ENCODE data around the gene POLR2F.
"Not testable (repeated sequence)": the region's sequence is repeated elsewhere in the genome, so short reads cannot be mapped to it uniquely, and the experiment has no call there.

POLR2F gene

DNA sequence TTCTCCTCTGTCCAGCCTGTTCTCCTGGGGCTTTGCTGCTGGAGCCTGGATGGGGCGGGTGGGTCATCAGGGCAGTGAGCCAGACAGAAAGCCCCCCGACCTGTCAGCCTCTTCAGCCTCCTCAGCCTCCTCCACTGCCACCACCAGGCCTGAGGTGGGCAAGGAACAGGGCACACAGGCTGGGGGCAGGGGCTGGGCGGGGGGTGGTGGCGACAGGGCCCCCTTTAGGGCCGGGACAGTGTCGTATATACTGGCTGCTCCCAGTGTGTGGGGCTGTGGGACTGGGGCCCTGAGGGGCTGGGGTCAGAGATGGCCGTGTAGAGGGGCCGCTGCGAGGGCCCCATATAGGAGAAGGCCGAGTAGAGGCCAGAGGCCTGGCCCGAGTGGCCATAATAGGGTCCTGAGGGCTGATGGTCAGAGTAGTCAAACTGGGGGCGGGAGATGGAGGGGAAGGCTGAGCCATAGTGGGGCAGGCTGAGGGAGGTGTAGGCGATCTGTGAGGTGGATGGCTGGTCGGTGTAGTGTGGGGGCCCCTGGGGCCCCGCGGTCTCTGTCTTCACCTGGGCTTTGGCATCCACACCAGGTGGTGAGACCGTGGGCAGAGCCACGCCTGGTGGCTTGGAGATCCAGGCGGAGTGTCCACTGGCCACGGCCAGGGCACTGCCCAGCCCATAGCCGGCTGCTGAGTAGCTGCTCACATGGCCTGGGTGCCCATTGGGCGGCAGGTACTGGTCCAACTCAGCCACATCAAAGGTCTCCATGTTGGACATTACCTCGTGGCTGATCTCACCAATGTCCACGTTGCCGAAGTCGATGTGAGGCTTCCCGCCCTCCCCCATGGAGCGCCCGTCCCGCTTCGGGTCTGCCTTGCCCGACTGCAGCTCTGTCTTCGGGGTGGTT lies 20.0 kb downstream of the POLR2F start:
- Histone ChIP-seq H3K4me3 (ENCODE audit: low read depth, low read length) (no peak overlapping the region), H3K27me3 (ENCODE audit: control insufficient read depth, insufficient read depth, low read length) (no peaks in the 10 kb centered on the region), H3K9ac (ENCODE audit: low read depth, low read length) (no peak overlapping the region), H3K27ac (ENCODE audit: low read depth, low read length) (no peak overlapping the region), H3K36me3 (ENCODE audit: control insufficient read depth, insufficient read depth, low read length) (peaks cover under 1% of the 10 kb centered on the region; the same call in 1 of the 2 replicates), H3K9me3 (ENCODE audit: control insufficient read depth, insufficient read depth, low read length) (no peaks in the 10 kb centered on the region), H3K4me1 (ENCODE audit: control insufficient read depth, insufficient read depth, low read length) (peaks cover 16% of the 10 kb centered on the region)

DNA sequence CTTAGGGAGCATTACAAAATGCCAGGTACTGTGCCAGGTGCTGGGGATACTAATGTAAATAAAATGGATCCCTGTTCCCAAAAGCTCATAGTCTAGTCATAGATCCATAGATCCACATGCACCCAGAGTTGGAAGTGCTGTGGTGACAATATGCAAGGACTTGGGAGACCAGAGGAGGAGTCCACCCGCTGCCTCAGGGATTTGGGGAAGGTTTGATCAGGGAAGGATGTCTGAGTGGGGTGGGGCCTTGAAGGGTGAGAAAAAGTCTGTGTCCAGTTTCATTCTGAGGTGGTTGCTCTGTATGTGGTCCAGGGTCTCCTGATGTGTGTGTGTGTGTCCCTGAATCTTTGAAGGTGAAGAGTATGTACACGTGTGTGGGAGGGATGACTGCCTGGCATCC lies 21.7 kb downstream of the POLR2F start:
- Histone ChIP-seq H3K27ac (ENCODE audit: low read depth, low read length) (no peak overlapping the region), H3K9me3 (ENCODE audit: control insufficient read depth, insufficient read depth, low read length) (no peaks in the 10 kb centered on the region), H3K4me3 (ENCODE audit: low read depth, low read length) (no peak overlapping the region), H3K4me1 (ENCODE audit: control insufficient read depth, insufficient read depth, low read length) (peaks cover 19% of the 10 kb centered on the region), H3K27me3 (ENCODE audit: control insufficient read depth, insufficient read depth, low read length) (no peaks in the 10 kb centered on the region), H3K36me3 (ENCODE audit: control insufficient read depth, insufficient read depth, low read length) (no peaks in the 10 kb centered on the region), H3K9ac (ENCODE audit: low read depth, low read length) (no peak overlapping the region)

DNA sequence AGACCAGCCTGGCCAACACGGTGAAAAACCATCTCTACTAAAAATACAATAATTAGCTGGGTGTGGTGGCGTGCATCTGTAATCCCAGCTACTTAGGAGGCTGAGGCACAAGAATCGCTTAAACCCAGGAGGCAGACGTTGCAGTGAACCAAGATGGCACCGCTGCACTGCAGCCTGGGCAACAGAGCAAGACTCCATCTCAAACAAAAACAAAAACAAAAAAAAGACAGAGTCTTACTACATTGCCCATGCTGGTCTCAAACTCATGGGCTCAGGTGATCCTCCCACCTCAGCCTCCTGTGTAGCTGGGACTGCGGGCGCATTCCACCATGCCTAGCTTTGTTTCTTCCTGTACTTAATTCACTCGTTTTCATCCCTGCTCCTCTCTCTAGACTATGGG lies 22.5 kb downstream of the POLR2F start:
- H3K27ac ChIP-seq (ENCODE audit: low read depth, low read length); H3K9me3 ChIP-seq (ENCODE audit: control insufficient read depth, insufficient read depth, low read length); H3K9ac ChIP-seq (ENCODE audit: low read depth, low read length); H3K36me3 ChIP-seq (ENCODE audit: control insufficient read depth, insufficient read depth, low read length); H3K4me3 ChIP-seq (ENCODE audit: low read depth, low read length); H3K27me3 ChIP-seq (ENCODE audit: control insufficient read depth, insufficient read depth, low read length): not testable (repeated sequence)
- H3K4me1 ChIP-seq (ENCODE audit: control insufficient read depth, insufficient read depth, low read length), result peaks cover 14% of the 10 kb centered on the region

DNA sequence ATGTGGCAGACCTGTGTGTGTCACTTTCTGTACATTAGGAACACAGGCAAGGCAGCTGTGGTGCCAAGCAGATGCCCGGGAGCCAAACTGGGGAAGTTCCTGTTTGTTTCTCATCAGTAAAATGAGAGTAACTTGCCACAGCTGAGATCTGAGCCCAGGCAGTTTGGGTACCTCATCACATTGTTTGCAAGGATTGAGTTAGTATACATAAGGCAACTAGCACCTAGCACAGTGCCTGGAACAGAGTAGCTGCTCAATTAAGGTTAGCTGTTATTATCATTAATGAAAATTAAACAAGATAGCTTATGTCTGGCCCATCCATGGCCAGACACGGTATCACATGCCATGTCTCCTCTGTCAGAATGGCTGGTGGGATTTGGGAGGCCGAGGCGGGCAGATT lies 23.0 kb downstream of the POLR2F start:
- Histone ChIP-seq H3K9me3 (ENCODE audit: control insufficient read depth, insufficient read depth, low read length) (no peaks in the 10 kb centered on the region), H3K4me1 (ENCODE audit: control insufficient read depth, insufficient read depth, low read length) (peaks cover 9% of the 10 kb centered on the region), H3K36me3 (ENCODE audit: control insufficient read depth, insufficient read depth, low read length) (no peaks in the 10 kb centered on the region), H3K4me3 (ENCODE audit: low read depth, low read length) (no peak overlapping the region), H3K9ac (ENCODE audit: low read depth, low read length) (no peak overlapping the region), H3K27ac (ENCODE audit: low read depth, low read length) (no peak overlapping the region), H3K27me3 (ENCODE audit: control insufficient read depth, insufficient read depth, low read length) (no peaks in the 10 kb centered on the region)

DNA sequence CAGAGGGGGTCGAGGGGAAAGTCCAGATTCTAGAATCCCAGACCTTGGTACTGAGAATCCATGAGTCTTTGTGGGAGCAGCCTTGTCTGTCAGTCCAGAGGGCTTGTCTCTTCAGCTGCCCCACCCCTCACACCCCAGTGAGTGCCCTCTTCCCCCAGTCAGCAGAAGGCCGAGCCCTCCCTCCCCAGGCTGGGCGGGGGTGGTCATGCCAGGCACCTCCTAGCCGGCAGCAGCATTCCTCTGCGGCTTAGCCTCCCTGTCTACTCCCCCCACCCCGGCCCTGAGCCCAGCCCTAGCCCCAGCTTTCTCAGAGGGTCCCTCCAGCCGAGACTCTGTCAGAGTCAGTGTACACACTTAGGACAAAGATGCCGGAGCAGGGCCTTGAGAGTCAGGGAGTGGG lies 26.3 kb downstream of the POLR2F start:
- Histone ChIP-seq H3K4me1 (ENCODE audit: control insufficient read depth, insufficient read depth, low read length) (peaks cover 8% of the 10 kb centered on the region; the same call in 1 of the 2 replicates), H3K27me3 (ENCODE audit: control insufficient read depth, insufficient read depth, low read length) (peaks cover 15% of the 10 kb centered on the region), H3K27ac (ENCODE audit: low read depth, low read length) (no peak overlapping the region), H3K4me3 (ENCODE audit: low read depth, low read length) (no peak overlapping the region), H3K36me3 (ENCODE audit: control insufficient read depth, insufficient read depth, low read length) (no peaks in the 10 kb centered on the region), H3K9ac (ENCODE audit: low read depth, low read length) (no peak overlapping the region), H3K9me3 (ENCODE audit: control insufficient read depth, insufficient read depth, low read length) (no peaks in the 10 kb centered on the region)

DNA sequence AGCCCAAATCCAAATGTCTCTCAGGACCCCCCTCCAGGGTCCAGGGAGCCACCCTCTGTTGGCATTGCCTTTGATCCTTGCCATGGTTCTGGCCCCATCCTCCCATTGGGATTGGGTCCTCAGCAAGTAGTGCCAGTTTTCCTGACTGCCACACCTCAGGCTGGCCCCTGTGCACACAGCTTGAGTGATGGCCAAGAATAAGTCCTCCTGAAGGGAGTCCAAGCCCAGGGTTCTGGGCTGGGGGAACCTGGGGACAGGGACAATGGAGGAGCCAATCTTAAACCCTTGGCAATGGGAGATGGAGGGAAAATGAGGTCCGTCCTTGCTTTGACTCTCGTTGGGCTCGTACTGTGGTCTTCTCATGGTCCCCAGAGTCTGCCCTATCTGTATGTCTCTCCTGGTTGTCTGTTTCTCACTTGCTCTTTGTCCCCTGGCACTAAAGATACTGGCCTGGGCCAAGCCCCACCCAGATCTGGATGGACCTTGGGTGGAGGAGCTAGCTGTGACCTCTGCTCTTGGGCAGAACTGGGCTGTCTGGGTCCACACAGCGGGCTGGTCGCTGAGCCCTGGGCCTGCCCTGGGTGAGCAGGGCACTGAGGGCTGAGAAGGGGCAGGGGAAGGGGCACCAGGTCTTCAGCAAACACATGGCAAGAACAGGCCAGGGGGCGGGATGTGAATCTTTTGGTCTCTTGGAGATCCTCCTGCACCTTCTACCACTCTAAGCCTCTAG lies 27.9 kb downstream of the POLR2F start:
- no peak overlapping the region for H3K27ac ChIP-seq (ENCODE audit: low read depth, low read length)
- H3K9ac ChIP-seq (ENCODE audit: low read depth, low read length), result no peak overlapping the region
- H3K36me3 ChIP-seq (ENCODE audit: control insufficient read depth, insufficient read depth, low read length), result no peaks in the 10 kb centered on the region
- peaks cover 23% of the 10 kb centered on the region for H3K27me3 ChIP-seq (ENCODE audit: control insufficient read depth, insufficient read depth, low read length)
- no peak overlapping the region for H3K4me3 ChIP-seq (ENCODE audit: low read depth, low read length)
- H3K9me3 ChIP-seq (ENCODE audit: control insufficient read depth, insufficient read depth, low read length), result no peaks in the 10 kb centered on the region
- peaks cover 15% of the 10 kb centered on the region; the same call in 1 of the 2 replicates for H3K4me1 ChIP-seq (ENCODE audit: control insufficient read depth, insufficient read depth, low read length)

DNA sequence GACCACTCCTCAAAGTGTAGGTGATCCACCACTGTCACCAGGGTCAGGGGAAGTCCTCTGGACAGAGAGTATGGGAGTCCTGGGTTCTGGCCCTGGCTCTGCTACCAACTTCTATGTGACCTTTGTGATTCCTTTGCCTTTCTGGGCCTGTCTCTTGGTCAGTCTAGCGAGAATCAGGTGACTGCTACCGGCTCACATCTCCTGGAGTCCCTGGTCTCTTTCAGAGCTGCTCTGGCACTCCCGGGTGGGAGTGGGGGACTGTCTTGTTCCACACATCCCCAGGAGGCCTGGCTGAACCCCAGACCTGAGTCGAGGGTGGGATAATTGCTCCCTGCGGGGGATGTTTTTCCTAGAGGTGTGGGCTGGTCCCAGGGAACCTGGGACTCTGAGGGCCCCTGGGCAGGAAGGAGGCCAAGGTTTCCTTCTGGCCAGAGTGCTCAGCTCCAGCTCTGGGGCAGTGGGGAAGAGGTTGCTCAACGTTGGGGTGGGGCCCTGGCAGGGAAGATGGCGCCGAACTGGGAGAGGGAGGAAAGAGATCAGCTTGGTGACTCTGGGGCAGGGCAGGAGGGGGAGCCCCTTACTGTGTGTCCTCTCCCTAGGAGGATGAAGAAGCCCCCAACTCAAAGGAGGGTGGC lies 28.8 kb downstream of the POLR2F start:
- Histone ChIP-seq H3K4me1 (ENCODE audit: control insufficient read depth, insufficient read depth, low read length) (peaks cover 15% of the 10 kb centered on the region; the same call in 1 of the 2 replicates), H3K4me3 (ENCODE audit: low read depth, low read length) (no peak overlapping the region), H3K9me3 (ENCODE audit: control insufficient read depth, insufficient read depth, low read length) (no peaks in the 10 kb centered on the region), H3K27ac (ENCODE audit: low read depth, low read length) (no peak overlapping the region), H3K9ac (ENCODE audit: low read depth, low read length) (no peak overlapping the region), H3K27me3 (ENCODE audit: control insufficient read depth, insufficient read depth, low read length) (peaks cover 23% of the 10 kb centered on the region), H3K36me3 (ENCODE audit: control insufficient read depth, insufficient read depth, low read length) (no peaks in the 10 kb centered on the region)

DNA sequence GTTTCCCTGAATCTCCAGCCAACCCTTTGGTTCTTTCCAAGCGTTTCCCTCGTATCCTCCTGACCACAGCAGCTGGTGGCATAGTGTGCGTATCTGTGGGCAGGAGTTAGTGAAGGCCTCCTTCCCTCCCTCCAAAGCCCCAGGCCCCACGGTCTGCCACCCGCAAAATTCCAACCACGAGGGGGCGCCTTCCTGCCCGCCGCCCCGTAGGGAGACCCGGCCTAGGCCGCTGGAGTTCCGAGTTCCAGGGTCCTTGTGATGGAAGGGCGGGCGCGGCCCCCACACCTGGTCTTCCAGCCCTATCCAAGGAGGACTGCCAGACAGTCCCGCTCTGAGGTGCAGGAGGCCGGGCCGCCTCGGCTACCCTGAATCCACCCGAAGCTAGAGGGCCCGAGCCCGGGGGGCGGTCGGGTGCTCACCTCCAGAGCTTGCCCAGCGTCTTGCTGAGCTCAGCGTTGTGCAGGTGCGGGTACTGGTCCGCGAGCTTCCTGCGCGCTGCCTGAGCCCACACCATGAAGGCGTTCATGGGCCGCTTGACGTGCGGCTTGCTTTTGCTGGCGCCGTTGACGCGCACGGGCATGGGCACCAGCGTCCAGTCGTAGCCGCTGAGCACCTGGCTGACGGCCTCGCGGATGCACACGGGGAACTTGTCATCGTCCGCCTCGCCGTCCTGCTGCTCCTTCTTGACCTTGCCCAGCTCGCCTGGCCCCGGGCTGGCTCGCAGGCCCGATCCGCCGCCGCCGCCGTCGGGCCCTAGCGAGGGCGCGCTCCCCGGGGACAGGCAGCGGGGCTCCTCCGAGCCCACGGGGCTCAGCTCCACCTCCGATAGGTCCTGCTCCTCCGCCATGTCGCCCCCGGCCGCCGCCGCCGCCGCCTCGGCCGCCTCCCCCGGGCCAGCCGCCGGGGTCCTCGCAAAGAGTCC lies 29.7 kb downstream of the POLR2F start:
- H3K27me3 ChIP-seq (ENCODE audit: control insufficient read depth, insufficient read depth, low read length), result peaks cover 23% of the 10 kb centered on the region
- no peaks in the 10 kb centered on the region for H3K36me3 ChIP-seq (ENCODE audit: control insufficient read depth, insufficient read depth, low read length)
- H3K4me1 ChIP-seq (ENCODE audit: control insufficient read depth, insufficient read depth, low read length), result peaks cover 15% of the 10 kb centered on the region; the same call in 1 of the 2 replicates
- H3K9me3 ChIP-seq (ENCODE audit: control insufficient read depth, insufficient read depth, low read length), result no peaks in the 10 kb centered on the region
- peak overlapping the region; percentile 62 for H3K4me3 ChIP-seq (ENCODE audit: low read depth, low read length)
- no peak overlapping the region for H3K9ac ChIP-seq (ENCODE audit: low read depth, low read length)
- no peak overlapping the region for H3K27ac ChIP-seq (ENCODE audit: low read depth, low read length)

DNA sequence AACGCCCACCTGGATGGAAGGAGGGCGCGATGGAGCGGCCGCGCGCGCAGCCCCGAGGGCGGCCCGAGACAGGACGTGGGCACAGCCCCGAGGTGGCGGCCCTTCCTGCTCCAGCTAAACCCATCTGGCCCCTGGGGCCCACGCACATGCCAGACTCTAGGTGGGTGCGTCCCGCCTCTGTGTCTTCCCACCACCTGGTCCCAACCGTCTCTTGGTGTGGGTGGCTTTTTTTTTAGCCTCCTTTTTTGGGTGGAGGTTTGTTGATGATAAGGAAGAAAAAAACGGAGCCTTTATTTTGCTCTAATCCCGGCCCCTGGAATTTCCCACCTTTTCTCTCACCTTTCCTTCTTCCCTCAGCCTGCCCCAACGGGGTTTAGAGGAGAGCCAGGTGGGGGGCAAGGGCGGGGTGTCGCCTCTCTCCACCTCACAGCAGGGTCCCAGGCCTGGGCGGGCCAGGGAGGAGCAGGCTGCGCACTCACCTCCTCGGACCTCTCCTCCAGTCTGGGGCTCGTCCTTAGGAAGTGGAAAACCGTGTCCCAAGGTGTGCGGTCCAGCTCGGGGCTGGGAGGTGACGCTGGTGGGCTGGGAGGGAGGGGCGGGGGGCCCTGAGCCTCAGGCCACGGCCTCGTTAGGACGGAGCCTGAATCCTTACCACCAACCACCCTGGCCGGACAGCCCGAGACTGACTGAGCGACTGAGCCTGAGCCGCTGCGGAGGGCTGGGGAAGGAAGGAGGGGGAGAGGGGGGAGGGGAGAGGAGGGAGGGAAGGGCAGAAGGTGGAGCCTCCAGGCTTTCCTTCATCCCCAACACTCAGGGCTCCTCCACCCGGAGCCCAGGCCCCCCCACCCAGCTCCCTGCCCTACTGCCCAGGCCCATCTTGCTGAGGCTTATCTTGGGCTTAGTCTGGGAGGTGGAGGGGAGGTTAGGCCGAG lies 30.6 kb downstream of the POLR2F start, which contains the start of gene SOX10:
Gene SOX10, minus strand, starts transcription at position 696 of the 932 bp plus-strand sequence. CDS start 771 bp downstream, outside the sequence.
- Histone ChIP-seq H3K36me3 (ENCODE audit: control insufficient read depth, insufficient read depth, low read length) (no peaks in the 10 kb centered on the region), H3K4me1 (ENCODE audit: control insufficient read depth, insufficient read depth, low read length) (peaks cover 15% of the 10 kb centered on the region; the same call in 1 of the 2 replicates), H3K27ac (ENCODE audit: low read depth, low read length) (no peak within 1 kb of the TSS), H3K27me3 (ENCODE audit: control insufficient read depth, insufficient read depth, low read length) (peaks cover 23% of the 10 kb centered on the region), H3K4me3 (ENCODE audit: low read depth, low read length) (peak within 1 kb of the TSS; percentile 62), H3K9ac (ENCODE audit: low read depth, low read length) (no peak within 1 kb of the TSS), H3K9me3 (ENCODE audit: control insufficient read depth, insufficient read depth, low read length) (no peaks in the 10 kb centered on the region)

Data from HUES48 (cell line).